CD4-positive, alpha-beta memory T cell (primary cell): ENCODE measurements around the gene CELA2B. TPM values are rescaled to one million over a fixed set of nuclear protein-coding genes. Genes with fewer than 3 reads are reported as not detected.

Experiments
- CTCF ChIA-PET: fragments of 350-600 bp; sonication (Branson Sonifier 250); formaldehyde crosslinking; loops from one replicate; lab custom pipeline; 2021; ENCODE audit warnings: inconsistent platforms; ENCODE audit not compliant: partially characterized antibody; lab: Charles Lee
- POLR2A ChIA-PET: fragments of 350-600 bp; sonication (Branson Sonifier 250); formaldehyde crosslinking; loops from one replicate; lab custom pipeline; 2021; ENCODE audit not compliant: partially characterized antibody; lab: Charles Lee
- DNase-seq, 5 donors: peaks; one replicate each; pipeline versions ENCODE4 v3.0.0 to v3.0.0-alpha.2; 2020 to 2022; ENCODE audit warnings: mixed read lengths in 1 of 5
- H3K27ac ChIP-seq: one replicate; pipeline ENCODE4 v1.7.0; 2013; ENCODE audit warnings: low read depth, low read length
- H3K27me3 ChIP-seq: 2 replicates; pipeline ENCODE4 v1.7.0; 2013; ENCODE audit warnings: mild to moderate bottlenecking, low read length, moderate library complexity; ENCODE audit not compliant: insufficient read depth
- H3K36me3 ChIP-seq: 2 replicates; pipeline ENCODE4 v1.7.0; 2013; ENCODE audit warnings: mild to moderate bottlenecking, low read length, moderate library complexity; ENCODE audit not compliant: insufficient read depth
- H3K4me1 ChIP-seq: 2 replicates; pipeline ENCODE4 v1.7.0; 2013; ENCODE audit warnings: mild to moderate bottlenecking, low read length, moderate library complexity; ENCODE audit not compliant: insufficient read depth
- H3K4me3 ChIP-seq, 2 donors: one replicate each; pipeline ENCODE4 v1.7.0; 2013; ENCODE audit warnings: low read length in 2 of 2, mild to moderate bottlenecking in 1 of 2
- H3K9me3 ChIP-seq, 2 donors: one replicate each; pipeline ENCODE4 v1.7.0; 2013; ENCODE audit warnings: low read length in 2 of 2, control low read depth in 1 of 2; ENCODE audit not compliant: control insufficient read depth in 1 of 2
- H3K27ac Mint-ChIP-seq, 7 donors: one replicate each; pipeline ENCODE4 v1.8.0; 2020 to 2021; ENCODE audit warnings: mixed read lengths in 7 of 7, mild to moderate bottlenecking in 6 of 7, inconsistent platforms in 3 of 7, moderate library complexity in 3 of 7
- H3K27me3 Mint-ChIP-seq, 2 donors: one replicate each; pipeline ENCODE4 v1.8.0; 2020 to 2021; ENCODE audit warnings: mixed read lengths in 2 of 2
- H3K36me3 Mint-ChIP-seq, 2 donors: one replicate each; pipeline ENCODE4 v1.8.0; 2020 to 2021; ENCODE audit warnings: mixed read lengths in 2 of 2, inconsistent platforms in 1 of 2, mild to moderate bottlenecking in 1 of 2
- H3K4me1 Mint-ChIP-seq, 4 donors: one replicate each; pipeline ENCODE4 v1.8.0; 2020 to 2021; ENCODE audit warnings: mixed read lengths in 4 of 4, mild to moderate bottlenecking in 1 of 4
- H3K4me3 Mint-ChIP-seq, 8 donors: one replicate each; pipeline ENCODE4 v1.8.0; 2020 to 2021; ENCODE audit warnings: mixed read lengths in 8 of 8, mild to moderate bottlenecking in 7 of 8, moderate library complexity in 6 of 8, inconsistent platforms in 3 of 8
- H3K9me3 Mint-ChIP-seq, 8 donors: one replicate each; pipeline ENCODE4 v1.8.0; 2020 to 2021; ENCODE audit warnings: mixed read lengths in 8 of 8, mild to moderate bottlenecking in 5 of 8, inconsistent platforms in 3 of 8, moderate library complexity in 1 of 8
- intact Hi-C: fragments of 100-400 bp; cut with micrococcal nuclease; formaldehyde crosslinking; loops from one replicate; pipeline ENCODE4 v1.15.1; 2023
- polyA plus RNA-seq, 2 donors: library from polyadenylated mRNA; unstranded; fragments of 300-500 nt; fragmentation: Illumina TruSeq; gene quantifications; one replicate each; pipeline ENCODE4 v1.2.3, GENCODE V29; 2021
- total RNA-seq, 2 experiments: library from RNA; stranded (reverse); gene quantifications; one replicate each; pipeline ENCODE4 v1.2.3, GENCODE V29; 2021

Gene CELA2B
- total and polyA plus RNA-seq, 4 experiments from 2014 or later, result not detected

GRCh38 chr1:15444468-15445389, 31.2 kb upstream of the CELA2B start:
- Mint-ChIP-seq H3K27ac (no peak overlapping the region), H3K4me1 (peaks cover 0 to 4% (median under 1%) of the 10 kb centered on the region in 4 donors), H3K36me3 (no peaks in the 10 kb centered on the region), H3K4me3 (no peak overlapping the region), H3K9me3 (no peaks in the 10 kb centered on the region), H3K27me3 (peaks cover 1 to 8% of the 10 kb centered on the region in 2 donors)
- ChIA-PET CTCF (interaction anchor here (1.0 kb wide), 1 partner anchor 10 kb away, joined by 3 read pairs; no protein-coding TSS in a partner anchor), POLR2A (no interaction called here)
- intact Hi-C loops, result no loop called here
- no peaks in the 10 kb centered on the region for H3K4me1 ChIP-seq
- no peak overlapping the region for H3K27ac ChIP-seq
- no peaks in the 10 kb centered on the region for H3K9me3 ChIP-seq
- no peaks in the 10 kb centered on the region for H3K27me3 ChIP-seq
- no peaks in the 10 kb centered on the region for H3K36me3 ChIP-seq
- H3K4me3 ChIP-seq, result no peak overlapping the region
- DNase-seq, result no peak

GRCh38 chr1:15445390-15446122, 30.3 kb upstream of the CELA2B start:
- peaks cover 1 to 9% of the 10 kb centered on the region in 2 donors for H3K27me3 Mint-ChIP-seq
- Histone ChIP-seq H3K36me3 (no peaks in the 10 kb centered on the region), H3K27me3 (no peaks in the 10 kb centered on the region), H3K27ac (no peak overlapping the region), H3K9me3 (no peaks in the 10 kb centered on the region), H3K4me3 (no peak overlapping the region), H3K4me1 (no peaks in the 10 kb centered on the region)
- ChIA-PET CTCF (interaction anchor here (1.0 kb wide), 1 partner anchor 11 kb away, joined by 3 read pairs; no protein-coding TSS in a partner anchor), POLR2A (no interaction called here)
- H3K9me3 Mint-ChIP-seq, result no peaks in the 10 kb centered on the region
- H3K27ac Mint-ChIP-seq, result peak overlapping the region in 1 of 7 donors; percentile 35
- intact Hi-C loops, result no loop called here
- no peak for DNase-seq
- H3K36me3 Mint-ChIP-seq, result no peaks in the 10 kb centered on the region
- H3K4me1 Mint-ChIP-seq, result peaks cover 0 to 4% (median under 1%) of the 10 kb centered on the region in 4 donors
- H3K4me3 Mint-ChIP-seq, result no peak overlapping the region

GRCh38 chr1:15446212-15446611, 29.7 kb upstream of the CELA2B start:
- ChIA-PET POLR2A (no interaction called here), CTCF (no interaction called here)
- no peaks in the 10 kb centered on the region for H3K4me1 ChIP-seq
- Mint-ChIP-seq H3K27ac (peak overlapping the region in 1 of 7 donors; percentile 35), H3K36me3 (no peaks in the 10 kb centered on the region), H3K4me1 (peaks cover 0 to 4% (median under 1%) of the 10 kb centered on the region in 4 donors), H3K4me3 (peak overlapping the region in 1 of 8 donors; percentile 40), H3K9me3 (no peaks in the 10 kb centered on the region), H3K27me3 (peaks cover 3 to 9% of the 10 kb centered on the region in 2 donors)
- H3K36me3 ChIP-seq, result no peaks in the 10 kb centered on the region
- no peak overlapping the region for H3K4me3 ChIP-seq
- intact Hi-C loops, result no loop called here
- no peaks in the 10 kb centered on the region for H3K9me3 ChIP-seq
- H3K27me3 ChIP-seq, result no peaks in the 10 kb centered on the region
- H3K27ac ChIP-seq, result no peak overlapping the region
- DNase-seq, result no peak

GRCh38 chr1:15448877-15449462, 26.9 kb upstream of the CELA2B start:
- H3K36me3 ChIP-seq, result no peaks in the 10 kb centered on the region
- H3K4me1 ChIP-seq, result no peaks in the 10 kb centered on the region
- peaks cover 4 to 7% of the 10 kb centered on the region in 2 donors for H3K27me3 Mint-ChIP-seq
- no peak overlapping the region for H3K27ac ChIP-seq
- intact Hi-C loops, result no loop called here
- H3K27ac Mint-ChIP-seq, result no peak overlapping the region
- peaks cover 0 to 4% (median under 1%) of the 10 kb centered on the region in 4 donors for H3K4me1 Mint-ChIP-seq
- CTCF ChIA-PET, result interaction anchor here (0.5 kb wide), 1 partner anchor 153 kb away, joined by 3 read pairs; no protein-coding TSS in a partner anchor
- no peak overlapping the region for H3K4me3 Mint-ChIP-seq
- H3K36me3 Mint-ChIP-seq, result no peaks in the 10 kb centered on the region
- no peak overlapping the region for H3K4me3 ChIP-seq
- H3K27me3 ChIP-seq, result no peaks in the 10 kb centered on the region
- no peaks in the 10 kb centered on the region for H3K9me3 ChIP-seq
- POLR2A ChIA-PET, result no interaction called here
- H3K9me3 Mint-ChIP-seq, result no peaks in the 10 kb centered on the region
- no peak for DNase-seq

GRCh38 chr1:15449567-15449966, 26.3 kb upstream of the CELA2B start:
- Histone ChIP-seq H3K36me3 (no peaks in the 10 kb centered on the region), H3K27me3 (no peaks in the 10 kb centered on the region), H3K4me3 (no peak overlapping the region), H3K9me3 (no peaks in the 10 kb centered on the region), H3K4me1 (no peaks in the 10 kb centered on the region), H3K27ac (no peak overlapping the region)
- Mint-ChIP-seq H3K4me3 (no peak overlapping the region), H3K36me3 (no peaks in the 10 kb centered on the region), H3K4me1 (peaks cover 0 to 4% (median under 1%) of the 10 kb centered on the region in 4 donors), H3K27me3 (peaks cover 4 to 7% of the 10 kb centered on the region in 2 donors), H3K27ac (peak overlapping the region in 1 of 7 donors; percentile 46), H3K9me3 (no peaks in the 10 kb centered on the region)
- no peak for DNase-seq
- intact Hi-C loops, result no loop called here
- ChIA-PET CTCF (no interaction called here), POLR2A (no interaction called here)

GRCh38 chr1:15451014-15451722, 24.7 kb upstream of the CELA2B start:
- no peak for DNase-seq
- Histone ChIP-seq H3K36me3 (no peaks in the 10 kb centered on the region), H3K27me3 (no peaks in the 10 kb centered on the region), H3K4me1 (no peaks in the 10 kb centered on the region), H3K9me3 (no peaks in the 10 kb centered on the region), H3K4me3 (no peak overlapping the region), H3K27ac (no peak overlapping the region)
- H3K4me3 Mint-ChIP-seq, result no peak overlapping the region
- no peaks in the 10 kb centered on the region for H3K36me3 Mint-ChIP-seq
- CTCF ChIA-PET, result no interaction called here
- H3K9me3 Mint-ChIP-seq, result no peaks in the 10 kb centered on the region
- POLR2A ChIA-PET, result no interaction called here
- H3K4me1 Mint-ChIP-seq, result no peaks in the 10 kb centered on the region
- peaks cover 4 to 5% of the 10 kb centered on the region in 2 donors for H3K27me3 Mint-ChIP-seq
- H3K27ac Mint-ChIP-seq, result no peak overlapping the region
- intact Hi-C loops, result no loop called here
